Measurements from ENCODE around the gene NAT16. TPM values are rescaled to one million over a fixed set of nuclear protein-coding genes. Genes with fewer than 3 reads are reported as not detected.
"Not testable (repeated sequence)": the region's sequence is repeated elsewhere in the genome, so short reads cannot be mapped to it uniquely, and the experiment has no call there.

NAT16 gene
- total and polyA plus RNA-seq, 2 of the 8 experiments (the other 6 are each of a cell fraction or from before 2014, with no cell fraction given): 0.26 to 0.84 TPM

GRCh38 chr7:101205901-101206664 lies 26.0 kb upstream of the NAT16 start (continued):
- TF ChIP-seq SP2 (IDR thresholded peaks at IDR 0.05; ENCODE audit: low read length): no peak

DNA sequence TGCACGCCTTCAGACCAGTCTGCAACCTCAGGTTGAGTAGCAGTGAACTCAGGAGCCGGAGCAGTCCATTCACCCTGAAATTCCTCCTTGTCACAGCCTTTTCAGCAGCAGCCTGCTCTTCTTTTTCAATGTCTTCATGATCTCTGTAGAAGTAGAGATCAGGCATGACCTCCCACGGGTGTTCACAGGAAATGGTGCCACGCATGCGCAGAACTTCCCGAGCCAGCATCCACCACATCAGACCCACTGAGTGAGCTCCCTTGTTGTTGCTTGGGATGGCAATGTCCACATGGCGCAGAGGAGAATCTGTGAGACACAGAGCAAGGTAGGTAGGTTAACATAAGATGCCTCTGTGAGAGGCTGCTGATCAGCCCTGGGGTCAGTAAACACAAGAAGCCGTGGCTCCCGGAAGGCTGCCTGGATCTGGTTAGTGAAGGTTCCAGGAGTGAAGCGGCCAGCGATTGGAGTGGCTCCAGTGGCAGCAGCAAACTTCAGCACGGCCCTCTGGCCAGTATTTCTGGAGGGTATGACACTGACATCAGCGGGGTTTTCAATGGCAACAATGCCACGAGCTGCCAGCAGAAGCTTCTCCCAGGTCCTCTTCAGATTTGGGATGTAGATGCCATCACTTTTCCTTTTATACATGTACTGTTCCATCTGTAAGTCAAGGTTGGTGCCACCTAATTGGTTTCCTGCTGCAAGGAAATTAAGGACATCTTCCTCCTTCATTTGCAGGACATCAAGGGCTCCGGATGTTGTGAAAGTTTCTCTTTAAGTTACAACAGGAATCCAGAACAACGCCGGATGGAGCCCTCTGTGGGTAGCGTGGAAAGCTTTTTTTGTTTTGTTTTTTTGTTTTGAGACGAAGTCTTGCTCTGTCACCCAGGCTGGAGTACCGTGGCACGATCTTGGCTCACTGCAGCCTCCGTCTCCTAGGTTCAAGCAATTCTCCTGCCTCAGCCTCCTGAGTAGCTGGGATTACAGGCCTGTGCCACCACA lies 23.9 kb upstream of the NAT16 start:
- not testable (repeated sequence) for H3K9ac ChIP-seq (replicated peaks in 1 of 4; ENCODE audit: extremely low read depth in 1 of 4, low read depth in 3 of 4, low read length in 3 of 4); H3K79me2 ChIP-seq (ENCODE audit: control insufficient read depth in 1 of 2, insufficient read depth in 2 of 2, low read length in 2 of 2); H2AFZ ChIP-seq (ENCODE audit: low read length); H4K5ac ChIP-seq (ENCODE audit: insufficient read length, low read depth, low read length); H2BK12ac ChIP-seq (ENCODE audit: low read depth, low read length); H3K9me3 ChIP-seq (ENCODE audit: insufficient read depth in 2 of 2, low read depth in 1 of 2, low read length in 1 of 2); H2BK20ac ChIP-seq (ENCODE audit: low read length); H3K14ac ChIP-seq (ENCODE audit: insufficient read length); FAIRE-seq; H3K27ac ChIP-seq (ENCODE audit: low read depth, low read length); H3K56ac ChIP-seq (replicated peaks; ENCODE audit: insufficient read length, low read depth, low read length); H3K23ac ChIP-seq (ENCODE audit: insufficient read length); H4K20me1 ChIP-seq (replicated peaks in 1 of 2; ENCODE audit: control insufficient read depth in 1 of 2, insufficient read depth in 2 of 2, low read length in 2 of 2); H3K18ac ChIP-seq (ENCODE audit: extremely low read depth, low read length); H3K4me2 ChIP-seq (ENCODE audit: insufficient read depth in 1 of 2, low read depth in 2 of 2, low read length in 2 of 2); DNase-seq (ENCODE audit: low read depth in 1 of 2, low spot score in 2 of 2); H4K8ac ChIP-seq (ENCODE audit: extremely low read depth, insufficient read depth, low read length); H2BK15ac ChIP-seq (ENCODE audit: low read length); H2BK120ac ChIP-seq (replicated peaks; ENCODE audit: low read depth, low read length); H3K23me2 ChIP-seq (ENCODE audit: low read depth, low read length); H3K79me1 ChIP-seq (ENCODE audit: low read depth, low read length); H2BK5ac ChIP-seq (ENCODE audit: low read depth, low read length); H2AK5ac ChIP-seq (ENCODE audit: low read depth, low read length); H3K4ac ChIP-seq (replicated peaks; ENCODE audit: insufficient read length, low read depth, low read length); H3K4me3 ChIP-seq (ENCODE audit: extremely low read depth in 1 of 4, insufficient read depth in 2 of 4, low read depth in 3 of 4, low read length in 4 of 4); H3K36me3 ChIP-seq (ENCODE audit: control insufficient read depth in 2 of 4, insufficient read depth in 4 of 4, low read length in 3 of 4); H4K91ac ChIP-seq (replicated peaks; ENCODE audit: insufficient read length, low read length)
- CTCF ChIA-PET (ENCODE audit: partially characterized antibody): interaction anchor here (1.2 to 3.0 kb wide), 6 partner anchors 8 to 62 kb away, joined by 3 to 22 read pairs (median 6); partner anchors contain the start of genes PLOD3 and ZNHIT1
- POLR2A ChIA-PET (ENCODE audit: partially characterized antibody): interaction anchor here (0.8 to 4.5 kb wide), 9 partner anchors 10 to 61 kb away, joined by 3 to 17 read pairs (median 3); partner anchors contain the start of genes PLOD3 and ZNHIT1
- Histone ChIP-seq H3K4me1 (replicated peaks in 1 of 4; ENCODE audit: control insufficient read depth in 3 of 4, insufficient read depth in 4 of 4, low read length in 3 of 4) (peaks cover 5 to 20% (median 13%) of the 10 kb centered on the region in 4 experiments), H3K27me3 (replicated peaks in 1 of 4; ENCODE audit: control insufficient read depth in 3 of 4, extremely low read depth in 1 of 4, insufficient read depth in 3 of 4, low read length in 3 of 4) (peaks cover 0 to 16% (median 9%) of the 10 kb centered on the region in 4 experiments; a peak in 5 of 7 replicates)
- WGBS, 2 experiments (ENCODE audit: extremely low coverage in 1 of 2, insufficient coverage in 1 of 2, insufficient read length in 1 of 2, insufficient replicate concordance in 2 of 2, low coverage in 1 of 2, low lambda C conversion rate in 2 of 2, missing lambda C conversion rate in 1 of 2): 84% methylated on average over 22 of the region's 22 CpGs; no CpG with 5 or more reads in 1 of the 2 experiments

Data from H1 (cell line).